ENCODE results near the gene FBXO7.
A peak's percentile ranks its signal among the peaks of the same experiment; 100 is the strongest.

FBXO7 gene

GRCh38 chr22:32535531-32536190 is 61.0 kb downstream of the FBXO7 start:
- Histone ChIP-seq H3K4me1 (ENCODE audit: insufficient read depth, poor library complexity, severe bottlenecking) (peaks cover 6% of the 10 kb centered on the region), H3K36me3 (ENCODE audit: low read depth) (no peaks in the 10 kb centered on the region), H3K9me3 (ENCODE audit: severe bottlenecking) (no peaks in the 10 kb centered on the region), H3K27me3 (ENCODE audit: insufficient read depth, poor library complexity, severe bottlenecking) (no peaks in the 10 kb centered on the region), H3K27ac (ENCODE audit: poor library complexity, severe bottlenecking) (no peak overlapping the region), H3K4me3 (ENCODE audit: severe bottlenecking) (no peak overlapping the region)
- ATAC-seq (ENCODE audit: low read depth) = no peak
- no peak for TF ChIP-seq CTCF (IDR thresholded peaks at IDR 0.05; ENCODE audit: poor library complexity, severe bottlenecking)
- DNase-seq (ENCODE audit: low spot score) = no peak

- no peak for ATAC-seq (ENCODE audit: low read depth)
- TF ChIP-seq CTCF (IDR thresholded peaks at IDR 0.05; ENCODE audit: poor library complexity, severe bottlenecking) = no peak
Measured at GRCh38 chr22:32536352-32536751, 61.7 kb downstream of the FBXO7 start.

GRCh38 chr22:32538521-32538920 is 63.9 kb downstream of the FBXO7 start:
- no peak overlapping the region for H3K4me3 ChIP-seq (ENCODE audit: severe bottlenecking)
- no peaks in the 10 kb centered on the region for H3K4me1 ChIP-seq (ENCODE audit: insufficient read depth, poor library complexity, severe bottlenecking)
- H3K9me3 ChIP-seq (ENCODE audit: severe bottlenecking) = no peaks in the 10 kb centered on the region
- H3K27ac ChIP-seq (ENCODE audit: poor library complexity, severe bottlenecking) = no peak overlapping the region
- H3K36me3 ChIP-seq (ENCODE audit: low read depth) = no peaks in the 10 kb centered on the region
- H3K27me3 ChIP-seq (ENCODE audit: insufficient read depth, poor library complexity, severe bottlenecking) = no peaks in the 10 kb centered on the region
- no peak for ATAC-seq (ENCODE audit: low read depth)
- no peak for DNase-seq (ENCODE audit: low spot score)
- TF ChIP-seq CTCF (IDR thresholded peaks at IDR 0.05; ENCODE audit: poor library complexity, severe bottlenecking) = no peak

More at GRCh38 chr22:32536352-32536751, 61.7 kb downstream of the FBXO7 start:
- H3K36me3 ChIP-seq (ENCODE audit: low read depth) = no peaks in the 10 kb centered on the region
- peaks cover 6% of the 10 kb centered on the region for H3K4me1 ChIP-seq (ENCODE audit: insufficient read depth, poor library complexity, severe bottlenecking)
- DNase-seq (ENCODE audit: low spot score) = no peak
- H3K27me3 ChIP-seq (ENCODE audit: insufficient read depth, poor library complexity, severe bottlenecking) = no peaks in the 10 kb centered on the region
- H3K9me3 ChIP-seq (ENCODE audit: severe bottlenecking) = no peaks in the 10 kb centered on the region
- no peak overlapping the region for H3K4me3 ChIP-seq (ENCODE audit: severe bottlenecking)
- no peak overlapping the region for H3K27ac ChIP-seq (ENCODE audit: poor library complexity, severe bottlenecking)

GRCh38 chr22:32539631-32540421 is 65.2 kb downstream of the FBXO7 start:
- no peak overlapping the region for H3K4me3 ChIP-seq (ENCODE audit: severe bottlenecking)
- DNase-seq (ENCODE audit: low spot score) = no peak
- H3K9me3 ChIP-seq (ENCODE audit: severe bottlenecking) = no peaks in the 10 kb centered on the region
- no peak overlapping the region for H3K27ac ChIP-seq (ENCODE audit: poor library complexity, severe bottlenecking)
- no peaks in the 10 kb centered on the region for H3K36me3 ChIP-seq (ENCODE audit: low read depth)
- peak; percentile 40 for ATAC-seq (ENCODE audit: low read depth)
- TF ChIP-seq CTCF (IDR thresholded peaks at IDR 0.05; ENCODE audit: poor library complexity, severe bottlenecking) = no peak
- H3K4me1 ChIP-seq (ENCODE audit: insufficient read depth, poor library complexity, severe bottlenecking) = no peaks in the 10 kb centered on the region
- no peaks in the 10 kb centered on the region for H3K27me3 ChIP-seq (ENCODE audit: insufficient read depth, poor library complexity, severe bottlenecking)

- no peaks in the 10 kb centered on the region for H3K4me1 ChIP-seq (ENCODE audit: insufficient read depth, poor library complexity, severe bottlenecking)
- no peak for ATAC-seq (ENCODE audit: low read depth)
- H3K9me3 ChIP-seq (ENCODE audit: severe bottlenecking) = no peaks in the 10 kb centered on the region
- DNase-seq (ENCODE audit: low spot score) = no peak
- no peaks in the 10 kb centered on the region for H3K36me3 ChIP-seq (ENCODE audit: low read depth)
- no peak for TF ChIP-seq CTCF (IDR thresholded peaks at IDR 0.05; ENCODE audit: poor library complexity, severe bottlenecking)
- no peak overlapping the region for H3K4me3 ChIP-seq (ENCODE audit: severe bottlenecking)
- H3K27ac ChIP-seq (ENCODE audit: poor library complexity, severe bottlenecking) = no peak overlapping the region
- H3K27me3 ChIP-seq (ENCODE audit: insufficient read depth, poor library complexity, severe bottlenecking) = no peaks in the 10 kb centered on the region
Measured at GRCh38 chr22:32541481-32541880, 66.9 kb downstream of the FBXO7 start.
